Brain microvascular endothelial cell (primary cell): ENCODE results near the gene SCGB1C2.

Experiments
- DNase-seq: peaks from one replicate; pipeline ENCODE4 v3.0.0-alpha.2; 2020
- H3K27ac ChIP-seq: fragments of 250-450 bp; sonication (Bioruptor Pico); 2 replicates; pipeline ENCODE4 v1.5.1; 2020; ENCODE audit warnings: mild to moderate bottlenecking, moderate library complexity
- H3K27me3 ChIP-seq: fragments of 250-450 bp; sonication (Bioruptor Pico); replicated peaks from 2 replicates; pipeline ENCODE4 v1.5.1; 2020; ENCODE audit warnings: mild to moderate bottlenecking
- H3K36me3 ChIP-seq: fragments of 250-450 bp; sonication (Bioruptor Pico); replicated peaks from 2 replicates; pipeline ENCODE4 v1.5.1; 2020; ENCODE audit warnings: mild to moderate bottlenecking
- H3K4me3 ChIP-seq: 2 replicates; pipeline ENCODE4 v1.5.1; 2011; ENCODE audit warnings: low read depth, mild to moderate bottlenecking, control low read depth, low read length, moderate library complexity
- in situ Hi-C: cut with HindIII; loops from 2 replicates; pipeline ENCODE4 v1.10.0; 2017; ENCODE audit warnings: low sequenced_read_pairs, low pct_ligation_motif_present
- TF ChIP-seq, protein P1 (sequence below): IDR thresholded peaks from 2 replicates; pipeline ENCODE4 v1.5.1; 2011; ENCODE audit warnings: low read depth, mild to moderate bottlenecking, moderate library complexity, low read length, control low read depth, inconsistent platforms; ENCODE audit errors: missing control alignments

Gene SCGB1C2

DNA sequence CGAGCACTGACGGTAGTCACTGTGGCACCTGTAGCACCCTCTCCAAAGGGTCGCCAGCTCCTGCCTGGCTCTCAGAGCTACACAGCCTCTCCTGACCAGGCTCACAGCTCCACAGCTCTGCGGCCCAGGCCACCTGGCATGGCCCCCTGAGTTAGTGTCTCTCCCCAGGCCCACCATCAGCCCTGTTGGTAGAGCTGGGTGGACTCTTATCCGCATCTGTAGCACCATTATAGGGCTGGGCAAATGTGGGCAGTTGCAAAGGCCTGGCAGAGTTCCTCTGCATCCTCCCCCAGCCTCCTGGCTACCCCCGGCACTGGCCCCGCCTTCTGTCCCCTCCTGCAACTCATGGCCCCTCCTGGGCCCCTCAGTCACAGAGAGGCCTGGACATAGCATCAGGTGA is 18.2 kb downstream of the SCGB1C2 start:
- no peak overlapping the region for H3K27ac ChIP-seq
- H3K27me3 ChIP-seq: no peaks in the 10 kb centered on the region
- H3K4me3 ChIP-seq: no peak overlapping the region
- TF ChIP-seq, protein P1, sequence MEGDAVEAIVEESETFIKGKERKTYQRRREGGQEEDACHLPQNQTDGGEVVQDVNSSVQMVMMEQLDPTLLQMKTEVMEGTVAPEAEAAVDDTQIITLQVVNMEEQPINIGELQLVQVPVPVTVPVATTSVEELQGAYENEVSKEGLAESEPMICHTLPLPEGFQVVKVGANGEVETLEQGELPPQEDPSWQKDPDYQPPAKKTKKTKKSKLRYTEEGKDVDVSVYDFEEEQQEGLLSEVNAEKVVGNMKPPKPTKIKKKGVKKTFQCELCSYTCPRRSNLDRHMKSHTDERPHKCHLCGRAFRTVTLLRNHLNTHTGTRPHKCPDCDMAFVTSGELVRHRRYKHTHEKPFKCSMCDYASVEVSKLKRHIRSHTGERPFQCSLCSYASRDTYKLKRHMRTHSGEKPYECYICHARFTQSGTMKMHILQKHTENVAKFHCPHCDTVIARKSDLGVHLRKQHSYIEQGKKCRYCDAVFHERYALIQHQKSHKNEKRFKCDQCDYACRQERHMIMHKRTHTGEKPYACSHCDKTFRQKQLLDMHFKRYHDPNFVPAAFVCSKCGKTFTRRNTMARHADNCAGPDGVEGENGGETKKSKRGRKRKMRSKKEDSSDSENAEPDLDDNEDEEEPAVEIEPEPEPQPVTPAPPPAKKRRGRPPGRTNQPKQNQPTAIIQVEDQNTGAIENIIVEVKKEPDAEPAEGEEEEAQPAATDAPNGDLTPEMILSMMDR: no peak
- in situ Hi-C loops: no loop called here
- H3K36me3 ChIP-seq: no peaks in the 10 kb centered on the region
- DNase-seq: no peak

DNA sequence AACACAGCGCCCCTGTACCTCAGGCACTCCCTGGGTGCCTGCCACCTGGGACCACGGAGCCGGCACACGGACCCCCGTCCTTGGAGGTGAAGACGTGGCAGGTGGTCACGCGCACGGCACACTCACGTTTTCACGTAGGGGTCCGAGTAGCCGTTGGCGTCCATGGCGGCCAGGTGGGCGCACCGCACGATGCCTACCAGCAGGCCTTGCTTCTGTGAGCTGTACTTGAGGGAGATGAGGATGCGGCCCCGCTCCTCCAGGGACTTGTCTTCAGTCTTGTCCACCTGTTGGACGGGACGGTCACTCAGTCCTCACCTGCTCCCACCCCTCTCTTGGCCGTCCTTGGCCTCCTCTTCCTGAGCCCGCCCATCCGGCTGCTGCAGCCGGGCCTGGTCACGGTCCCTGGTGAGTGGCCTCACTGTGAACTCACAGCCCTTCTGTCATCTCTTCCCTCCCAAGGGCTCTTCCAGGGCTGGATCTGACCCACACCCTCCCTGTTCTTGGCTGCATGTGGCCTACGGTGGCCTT is 18.8 kb downstream of the SCGB1C2 start:
- in situ Hi-C loops: no loop called here
- TF ChIP-seq, protein P1: no peak

DNA sequence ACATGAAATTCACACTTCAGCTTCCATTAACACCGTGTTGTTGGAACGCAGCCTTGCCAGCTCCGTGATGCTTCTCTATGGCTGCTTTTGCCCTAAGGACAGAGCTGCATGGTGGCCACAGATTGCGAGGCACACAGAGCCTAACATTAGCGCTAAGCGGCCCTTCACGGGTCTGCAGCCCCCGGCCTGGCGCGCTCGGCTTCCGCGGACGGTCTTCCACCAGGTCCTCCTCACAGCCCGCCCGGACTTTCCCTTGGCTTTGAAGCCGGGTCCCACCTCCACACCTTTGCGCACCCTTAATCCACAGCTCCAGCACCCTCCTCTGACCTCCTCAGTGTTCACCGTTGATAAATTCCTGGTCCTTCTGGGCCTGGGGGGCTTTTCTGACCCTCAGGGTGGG is 19.6 kb downstream of the SCGB1C2 start:
- Histone ChIP-seq H3K4me3 (no peak overlapping the region), H3K36me3 (no peaks in the 10 kb centered on the region), H3K27me3 (no peaks in the 10 kb centered on the region), H3K27ac (no peak overlapping the region)
- no peak for DNase-seq
- in situ Hi-C loops: no loop called here
- TF ChIP-seq, protein P1: no peak

More for the DNA sequence above, 18.8 kb downstream of the SCGB1C2 start:
- Histone ChIP-seq H3K27me3 (no peaks in the 10 kb centered on the region), H3K4me3 (no peak overlapping the region), H3K36me3 (no peaks in the 10 kb centered on the region), H3K27ac (no peak overlapping the region)
- DNase-seq: no peak

DNA sequence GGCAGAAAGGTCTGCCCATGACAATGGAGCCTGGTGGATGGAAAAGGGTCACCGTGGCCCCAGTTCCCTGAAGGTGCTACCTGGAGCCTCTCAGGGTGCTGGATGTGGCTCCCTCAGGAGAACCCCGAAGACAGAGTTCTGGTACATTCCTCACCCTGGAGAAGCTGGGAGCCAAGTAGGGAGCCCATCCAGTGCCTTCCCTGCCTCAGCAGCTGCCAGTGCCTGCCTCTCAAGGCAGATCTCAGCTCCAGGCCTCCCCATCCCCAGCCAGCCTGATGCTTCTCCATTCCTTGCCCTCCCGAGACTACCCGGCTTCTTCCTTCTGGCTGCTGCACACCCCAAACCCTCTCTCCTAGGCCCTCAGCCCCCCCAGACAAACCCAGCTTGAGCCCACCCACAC is 20.5 kb downstream of the SCGB1C2 start:
- TF ChIP-seq, protein P1: no peak
- in situ Hi-C loops: no loop called here
- H3K27ac ChIP-seq: no peak overlapping the region
- H3K27me3 ChIP-seq: no peaks in the 10 kb centered on the region
- H3K4me3 ChIP-seq: no peak overlapping the region
- H3K36me3 ChIP-seq: no peaks in the 10 kb centered on the region
- DNase-seq: no peak

DNA sequence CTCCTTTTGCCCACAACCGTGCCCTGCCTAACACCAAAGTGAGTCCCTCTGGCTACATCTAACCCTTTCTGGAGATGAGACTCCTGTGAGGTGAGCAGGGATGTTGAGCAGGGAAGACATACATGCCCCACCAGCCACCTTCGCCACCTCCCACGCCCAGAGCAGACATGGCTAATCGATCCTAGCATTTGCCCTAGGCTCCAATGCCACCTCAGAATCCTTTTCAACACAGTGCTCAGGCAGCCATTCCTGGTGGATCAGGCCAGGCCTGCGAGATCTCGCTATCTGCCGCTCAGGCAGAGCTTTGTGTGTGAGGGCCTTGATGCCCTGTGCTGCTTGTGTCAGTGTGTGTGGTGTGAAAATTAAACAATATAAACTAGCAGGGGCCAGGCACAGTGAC is 21.0 kb downstream of the SCGB1C2 start:
- no peaks in the 10 kb centered on the region for H3K36me3 ChIP-seq
- no peaks in the 10 kb centered on the region for H3K27me3 ChIP-seq
- in situ Hi-C loops: no loop called here
- H3K4me3 ChIP-seq: no peak overlapping the region
- H3K27ac ChIP-seq: no peak overlapping the region
- TF ChIP-seq, protein P1: no peak
- no peak for DNase-seq

DNA sequence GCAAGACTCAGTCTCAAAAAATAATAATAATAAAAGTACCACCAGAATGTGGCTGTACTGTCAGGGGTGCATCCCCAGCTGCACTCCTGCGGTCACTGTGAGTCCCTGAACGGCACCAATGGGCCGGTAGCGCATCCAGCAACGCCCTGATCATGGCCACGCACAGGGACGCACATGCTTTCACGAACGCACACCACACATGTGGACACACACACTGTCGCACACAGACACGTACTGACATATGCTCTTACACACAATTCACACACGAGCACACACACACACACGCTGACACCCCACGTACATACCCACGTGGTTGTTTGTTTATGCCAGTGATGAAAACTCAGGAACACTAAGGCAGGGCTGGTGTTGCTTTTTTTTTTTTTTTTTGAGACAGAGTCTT is 22.2 kb downstream of the SCGB1C2 start:
- DNase-seq: no peak
- Histone ChIP-seq H3K27ac (no peak overlapping the region), H3K4me3 (no peak overlapping the region), H3K27me3 (no peaks in the 10 kb centered on the region), H3K36me3 (no peaks in the 10 kb centered on the region)
- TF ChIP-seq, protein P1: no peak
- in situ Hi-C loops: no loop called here
